Uterus (tissue), 2 donors: Measurements from ENCODE around the gene ATP6V1E1.

Experiments used
- CTCF ChIP-seq, 4 experiments: fragments of 200-600 bp in 2 of 4; fragments of 450-650 bp in 2 of 4; sonication (generic) in 2 of 4; IDR thresholded peaks; one replicate each; pipeline ENCODE4 v1.5.1; 2016 to 2019; ENCODE audit warnings: antibody characterized with exemption in 4 of 4, mild to moderate bottlenecking in 2 of 4, moderate library complexity in 1 of 4
- POLR2A ChIP-seq, 2 donors: fragments of 450-650 bp; IDR thresholded peaks; one replicate each; pipeline ENCODE4 v1.6.1; 2016; ENCODE audit warnings: antibody characterized with exemption in 2 of 2, mild to moderate bottlenecking in 1 of 2, moderate library complexity in 1 of 2

- no peak for TF ChIP-seq POLR2A (IDR thresholded peaks at IDR 0.05)
- TF ChIP-seq CTCF (IDR thresholded peaks at IDR 0.05), result no peak
Observed at GRCh38 chr22:17641269-17641668, 12.7 kb upstream of the ATP6V1E1 start.
